Activated T-helper 1 cell treated with anti-CD3 and anti-CD28 coated beads, Interleukin-12 subunit alpha, Interleukin-12 subunit beta, Interleukin-2, Interleukin-4 antibody, amounts not matched to agents 30 ng/mL and 10 ng/mL and 1 ng/mL, durations not matched to agents 14 hours and 24 hours and 36 hours (primary cell): ENCODE measurements around the gene DOCK4. TPM values are rescaled to one million over a fixed set of nuclear protein-coding genes. Genes with fewer than 3 reads are reported as not detected.

ENCODE experiments used
- DNase-seq: peaks from one replicate; pipeline ENCODE4 v3.0.0; 2021; ENCODE audit warnings: low spot score
- H3K27ac Mint-ChIP-seq: one replicate; pipeline ENCODE4 v1.8.0; 2021; ENCODE audit warnings: mild to moderate bottlenecking, mixed read lengths
- H3K27me3 Mint-ChIP-seq: one replicate; pipeline ENCODE4 v1.8.0; 2022; ENCODE audit warnings: mild to moderate bottlenecking, moderate library complexity, mixed read lengths; ENCODE audit not compliant: insufficient read depth
- H3K36me3 Mint-ChIP-seq: one replicate; pipeline ENCODE4 v1.8.0; 2021; ENCODE audit warnings: low read depth, mixed read lengths
- H3K4me1 Mint-ChIP-seq: one replicate; pipeline ENCODE4 v1.8.0; 2021; ENCODE audit warnings: low read depth, mixed read lengths
- H3K4me3 Mint-ChIP-seq: one replicate; pipeline ENCODE4 v1.8.0; 2021; ENCODE audit warnings: mild to moderate bottlenecking, moderate library complexity, mixed read lengths
- H3K9me3 Mint-ChIP-seq: one replicate; pipeline ENCODE4 v1.8.0; 2021; ENCODE audit warnings: mixed read lengths
- intact Hi-C: fragments of 100-400 bp; cut with micrococcal nuclease; formaldehyde crosslinking; loops from one replicate; pipeline ENCODE4 v1.15.1; 2024
- total RNA-seq: library from RNA; stranded (reverse); gene quantifications from 2 replicates; pipeline ENCODE4 v1.2.3, GENCODE V29; 2022

Gene DOCK4
- total RNA-seq, 1 donor from 2014 or later, result 0.31 TPM

- no peak overlapping the region for H3K27ac Mint-ChIP-seq
- no peaks in the 10 kb centered on the region for H3K9me3 Mint-ChIP-seq
Observed at GRCh38 chr7:112113913-112114575, 92.2 kb downstream of the DOCK4 start.

DNA sequence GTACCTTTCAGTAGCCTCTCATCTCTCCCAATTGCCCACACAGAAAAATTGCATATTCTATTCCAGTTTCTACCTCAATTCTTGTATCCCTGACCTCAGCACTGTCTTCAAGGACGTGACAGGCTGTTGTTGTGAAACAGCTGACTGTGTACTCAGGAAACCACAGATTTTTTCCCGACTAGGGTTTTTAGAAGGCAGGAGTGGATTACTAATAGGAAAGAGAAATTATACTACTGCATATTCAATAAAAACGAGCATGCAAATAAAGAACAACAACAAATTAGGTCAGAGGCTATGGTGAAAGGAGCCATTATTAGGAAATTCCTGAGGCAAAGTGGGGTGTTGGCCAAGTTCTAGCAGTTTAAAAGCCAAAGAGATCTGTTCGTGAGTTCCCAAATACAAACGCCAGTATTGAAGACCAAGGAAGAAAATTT is 93.4 kb downstream of the DOCK4 start:
- Mint-ChIP-seq H3K27me3 (peaks cover 2% of the 10 kb centered on the region), H3K4me1 (no peaks in the 10 kb centered on the region), H3K4me3 (no peak overlapping the region), H3K27ac (no peak overlapping the region), H3K9me3 (no peaks in the 10 kb centered on the region), H3K36me3 (no peaks in the 10 kb centered on the region)
- intact Hi-C loops, result no loop called here
- no peak for DNase-seq

More at GRCh38 chr7:112113913-112114575, 92.2 kb downstream of the DOCK4 start:
- DNase-seq, result no peak
- H3K4me1 Mint-ChIP-seq, result no peaks in the 10 kb centered on the region
- intact Hi-C loops, result no loop called here
- no peaks in the 10 kb centered on the region for H3K36me3 Mint-ChIP-seq
- peaks cover 2% of the 10 kb centered on the region for H3K27me3 Mint-ChIP-seq
- no peak overlapping the region for H3K4me3 Mint-ChIP-seq

DNA sequence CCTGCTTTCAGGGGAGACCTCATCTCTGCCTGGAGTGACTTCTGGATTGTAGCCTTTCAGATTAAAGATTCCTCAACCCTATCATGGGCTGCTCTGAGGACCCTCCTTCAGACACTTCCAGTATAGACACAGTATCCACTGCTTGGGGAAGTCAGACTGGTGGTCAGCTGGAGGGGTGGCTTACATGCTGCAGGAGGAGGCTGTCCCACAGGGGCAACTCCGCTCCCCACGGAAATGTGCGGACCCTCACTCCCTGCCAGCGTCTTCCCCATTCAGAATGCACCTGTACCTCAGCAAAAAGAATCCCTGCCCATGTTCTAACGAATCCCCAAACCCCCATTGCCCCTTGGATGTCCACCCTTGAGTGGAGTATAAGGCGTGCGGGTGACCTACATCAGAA is 95.5 kb downstream of the DOCK4 start:
- Mint-ChIP-seq H3K36me3 (no peaks in the 10 kb centered on the region), H3K27me3 (peaks cover 5% of the 10 kb centered on the region), H3K4me1 (no peaks in the 10 kb centered on the region), H3K27ac (no peak overlapping the region), H3K9me3 (no peaks in the 10 kb centered on the region), H3K4me3 (no peak overlapping the region)
- DNase-seq, result no peak
- intact Hi-C loops, result no loop called here

DNA sequence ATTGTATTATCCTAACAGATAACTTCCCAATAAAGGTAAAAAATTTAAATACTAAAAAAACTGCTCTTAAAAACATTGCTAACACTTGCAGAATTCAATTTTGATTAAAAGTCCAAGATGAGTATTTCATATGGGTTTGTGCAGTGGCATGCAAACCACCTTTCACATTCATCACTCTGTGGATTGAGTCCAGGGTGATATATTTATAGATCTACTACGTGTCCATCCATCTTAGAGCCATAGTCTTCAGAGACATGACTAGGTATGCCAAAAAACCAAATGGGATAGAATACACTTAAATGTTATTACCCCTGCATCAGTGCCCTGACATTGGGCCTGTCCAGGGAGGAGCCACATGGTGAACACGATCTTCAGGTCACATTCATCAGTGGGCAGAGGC is 96.0 kb downstream of the DOCK4 start:
- Mint-ChIP-seq H3K36me3 (no peaks in the 10 kb centered on the region), H3K9me3 (no peaks in the 10 kb centered on the region), H3K27ac (no peak overlapping the region), H3K27me3 (peaks cover 5% of the 10 kb centered on the region), H3K4me3 (no peak overlapping the region), H3K4me1 (no peaks in the 10 kb centered on the region)
- no peak for DNase-seq
- intact Hi-C loops, result no loop called here

DNA sequence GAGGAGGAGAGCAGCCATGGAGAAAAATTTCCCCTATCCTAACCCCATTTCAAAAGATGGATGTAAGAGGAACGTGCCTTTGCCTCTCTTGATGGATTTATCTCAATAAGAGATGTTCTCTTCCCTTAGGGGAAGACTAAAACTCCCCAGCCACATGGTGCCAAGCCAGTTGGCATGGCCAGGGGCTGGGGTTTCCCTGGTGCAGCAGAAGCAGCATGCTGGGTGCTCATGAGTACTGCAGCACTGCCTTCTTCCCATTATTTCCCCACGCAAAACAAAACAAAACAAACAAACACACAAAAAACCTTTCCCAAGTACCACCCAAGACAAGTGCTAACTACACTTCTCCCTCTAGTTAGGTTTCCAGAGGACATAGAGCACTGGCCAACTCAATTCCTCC is 97.2 kb downstream of the DOCK4 start:
- DNase-seq, result no peak
- H3K4me1 Mint-ChIP-seq, result no peaks in the 10 kb centered on the region
- H3K9me3 Mint-ChIP-seq, result no peaks in the 10 kb centered on the region
- no peak overlapping the region for H3K4me3 Mint-ChIP-seq
- peaks cover 5% of the 10 kb centered on the region for H3K27me3 Mint-ChIP-seq
- H3K27ac Mint-ChIP-seq, result no peak overlapping the region
- no peaks in the 10 kb centered on the region for H3K36me3 Mint-ChIP-seq
- intact Hi-C loops, result no loop called here

GRCh38 chr7:112105584-112106530 is 100.3 kb downstream of the DOCK4 start:
- Mint-ChIP-seq H3K27me3 (peaks cover 3% of the 10 kb centered on the region), H3K36me3 (no peaks in the 10 kb centered on the region), H3K9me3 (no peaks in the 10 kb centered on the region), H3K27ac (no peak overlapping the region), H3K4me3 (no peak overlapping the region), H3K4me1 (no peaks in the 10 kb centered on the region)
- intact Hi-C loops, result no loop called here
- no peak for DNase-seq

GRCh38 chr7:112104120-112104519 is 102.1 kb downstream of the DOCK4 start:
- no peaks in the 10 kb centered on the region for H3K4me1 Mint-ChIP-seq
- H3K27me3 Mint-ChIP-seq, result peaks cover 3% of the 10 kb centered on the region
- H3K4me3 Mint-ChIP-seq, result no peak overlapping the region
- no peaks in the 10 kb centered on the region for H3K9me3 Mint-ChIP-seq
- intact Hi-C loops, result no loop called here
- no peak overlapping the region for H3K27ac Mint-ChIP-seq
- no peak for DNase-seq
- H3K36me3 Mint-ChIP-seq, result no peaks in the 10 kb centered on the region

DNA sequence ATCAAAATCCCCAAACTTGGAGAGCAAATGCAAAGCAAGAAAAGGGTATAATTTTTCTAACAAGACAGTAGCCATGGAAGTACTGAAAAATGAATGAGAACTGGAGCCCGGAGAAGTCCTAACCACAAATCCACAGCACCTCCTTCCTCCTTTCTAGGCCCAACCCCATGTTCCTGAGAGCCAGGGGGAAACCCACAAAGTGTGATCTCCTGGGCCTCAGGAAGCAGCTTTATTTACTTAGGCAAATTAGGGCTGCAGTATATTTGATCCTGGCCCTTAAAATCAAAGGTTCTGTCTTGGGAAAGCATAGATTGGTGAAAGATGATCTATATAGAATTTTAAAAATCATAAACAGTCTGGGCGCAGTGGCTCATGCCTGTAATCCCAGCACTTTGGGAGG is 103.0 kb downstream of the DOCK4 start:
- Mint-ChIP-seq H3K27ac (no peak overlapping the region), H3K36me3 (no peaks in the 10 kb centered on the region), H3K27me3 (peaks cover 3% of the 10 kb centered on the region), H3K4me1 (no peaks in the 10 kb centered on the region), H3K4me3 (no peak overlapping the region), H3K9me3 (no peaks in the 10 kb centered on the region)
- no peak for DNase-seq
- intact Hi-C loops, result no loop called here

DNA sequence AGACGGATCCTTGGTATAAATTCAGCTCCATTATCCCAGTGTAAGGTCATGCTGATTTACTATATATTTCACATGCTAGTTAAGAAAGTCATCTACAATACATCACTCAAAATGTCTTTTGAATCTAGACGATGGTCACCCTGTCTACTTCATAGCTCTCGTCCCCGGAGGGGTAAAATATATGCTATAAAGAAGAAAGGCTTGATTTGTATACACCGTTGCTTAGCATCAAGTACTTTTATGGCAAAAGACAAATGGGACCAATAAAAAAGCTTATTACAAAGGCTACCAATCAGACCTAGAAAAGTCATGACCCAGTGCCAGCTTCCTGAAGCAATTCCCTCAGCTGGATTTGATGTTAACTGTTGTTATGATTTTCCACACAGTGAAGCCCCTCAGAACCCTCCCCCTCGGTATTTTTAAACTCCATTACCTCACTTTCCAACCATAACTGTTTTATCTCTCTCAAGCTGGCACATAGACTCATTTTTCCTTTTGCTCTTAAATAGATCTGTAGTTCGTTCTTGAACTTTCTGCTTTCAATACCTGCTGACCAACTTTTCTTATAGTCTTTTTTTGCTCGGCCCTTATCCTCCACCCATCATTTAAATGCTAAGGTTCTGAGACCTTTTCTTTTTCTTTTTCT is 104.9 kb downstream of the DOCK4 start:
- no peaks in the 10 kb centered on the region for H3K36me3 Mint-ChIP-seq
- H3K4me1 Mint-ChIP-seq, result no peaks in the 10 kb centered on the region
- intact Hi-C loops, result no loop called here
- peaks cover 6% of the 10 kb centered on the region for H3K27me3 Mint-ChIP-seq
- H3K27ac Mint-ChIP-seq, result no peak overlapping the region
- no peaks in the 10 kb centered on the region for H3K9me3 Mint-ChIP-seq
- no peak for DNase-seq
- H3K4me3 Mint-ChIP-seq, result no peak overlapping the region

GRCh38 chr7:112097524-112097923 is 108.7 kb downstream of the DOCK4 start:
- no peak overlapping the region for H3K27ac Mint-ChIP-seq
- H3K4me1 Mint-ChIP-seq, result no peaks in the 10 kb centered on the region
- peaks cover 3% of the 10 kb centered on the region for H3K27me3 Mint-ChIP-seq
- DNase-seq, result no peak
- no peaks in the 10 kb centered on the region for H3K9me3 Mint-ChIP-seq
- H3K4me3 Mint-ChIP-seq, result no peak overlapping the region
- no peaks in the 10 kb centered on the region for H3K36me3 Mint-ChIP-seq
- intact Hi-C loops, result no loop called here

DNA sequence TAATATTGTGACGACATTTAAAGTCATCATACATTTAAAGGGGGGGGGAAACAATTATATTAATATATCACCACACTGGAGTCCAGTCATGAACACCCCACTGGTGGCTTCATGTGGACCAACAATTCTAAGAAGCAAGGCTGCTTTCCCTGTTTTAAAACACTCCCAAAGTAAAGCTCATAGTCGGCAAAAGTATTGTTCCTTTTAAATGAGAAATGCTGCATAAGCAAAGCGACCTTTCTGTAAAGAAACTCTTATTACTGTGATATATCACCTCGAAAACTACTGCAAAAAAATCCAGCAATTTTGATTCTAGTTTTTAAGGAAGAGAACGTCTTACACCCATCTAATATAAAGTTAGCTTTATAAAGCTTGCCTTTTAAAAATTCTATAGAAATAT is 112.8 kb downstream of the DOCK4 start:
- intact Hi-C loops, result no loop called here
- Mint-ChIP-seq H3K36me3 (no peaks in the 10 kb centered on the region), H3K4me1 (no peaks in the 10 kb centered on the region), H3K27ac (no peak overlapping the region), H3K9me3 (no peaks in the 10 kb centered on the region), H3K27me3 (peaks cover 12% of the 10 kb centered on the region), H3K4me3 (no peak overlapping the region)
- DNase-seq, result no peak

- DNase-seq, result no peak
- Mint-ChIP-seq H3K9me3 (no peaks in the 10 kb centered on the region), H3K27ac (no peak overlapping the region), H3K4me3 (no peak overlapping the region), H3K27me3 (peaks cover 12% of the 10 kb centered on the region), H3K4me1 (no peaks in the 10 kb centered on the region), H3K36me3 (no peaks in the 10 kb centered on the region)
- intact Hi-C loops, result no loop called here
Observed at GRCh38 chr7:112092709-112093395, 113.3 kb downstream of the DOCK4 start.
